ENCODE measurements around the gene CPED1.
"Not testable (repeated sequence)": the region's sequence is repeated elsewhere in the genome, so short reads cannot be mapped to it uniquely, and the experiment has no call there.

Gene CPED1

DNA sequence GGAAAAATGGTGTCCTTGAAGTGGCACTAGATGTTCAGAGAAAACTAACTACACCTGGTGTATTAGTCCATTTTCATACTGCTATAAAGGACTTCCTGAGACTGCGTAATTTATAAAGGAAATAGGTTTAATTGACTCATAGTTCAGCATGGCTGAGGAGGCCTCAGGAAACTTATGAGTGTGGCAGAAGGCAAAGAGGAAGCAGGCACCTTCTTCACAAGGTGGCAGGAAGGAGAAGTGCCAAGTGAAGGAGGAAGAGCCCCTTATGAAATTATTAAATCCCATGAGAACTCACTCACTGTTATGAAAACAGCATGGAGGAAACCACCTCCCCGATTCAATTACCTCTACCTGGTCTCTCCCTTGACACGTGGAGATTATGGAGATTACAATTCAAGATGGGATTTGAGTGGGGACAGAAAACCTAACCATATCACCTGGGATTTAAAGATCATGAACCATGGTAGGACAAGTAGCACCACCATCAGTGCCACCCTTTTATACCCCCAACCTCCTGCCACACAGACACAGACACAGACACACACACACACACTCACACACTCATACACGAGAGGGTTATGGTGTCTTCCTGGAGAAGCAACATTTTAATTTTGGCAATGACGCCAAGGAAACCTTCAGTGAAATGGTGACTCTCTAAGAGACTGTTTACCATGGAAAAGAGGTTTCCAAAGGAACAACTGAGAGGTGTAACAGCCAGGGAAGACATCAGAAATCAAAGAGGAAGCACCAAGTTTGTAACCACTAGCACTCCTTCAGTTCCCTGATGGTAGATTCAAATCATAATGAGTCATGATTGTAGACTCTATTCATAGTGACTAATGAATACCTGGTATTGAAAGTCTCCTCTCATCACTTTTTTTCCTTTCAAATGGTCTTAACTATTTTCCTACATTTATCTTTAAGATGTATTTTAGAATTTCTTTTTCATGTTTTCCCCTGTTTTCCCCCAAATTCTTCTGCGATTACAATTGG lies 298.5 kb downstream of the CPED1 start:
- TF ChIP-seq, protein P1, sequence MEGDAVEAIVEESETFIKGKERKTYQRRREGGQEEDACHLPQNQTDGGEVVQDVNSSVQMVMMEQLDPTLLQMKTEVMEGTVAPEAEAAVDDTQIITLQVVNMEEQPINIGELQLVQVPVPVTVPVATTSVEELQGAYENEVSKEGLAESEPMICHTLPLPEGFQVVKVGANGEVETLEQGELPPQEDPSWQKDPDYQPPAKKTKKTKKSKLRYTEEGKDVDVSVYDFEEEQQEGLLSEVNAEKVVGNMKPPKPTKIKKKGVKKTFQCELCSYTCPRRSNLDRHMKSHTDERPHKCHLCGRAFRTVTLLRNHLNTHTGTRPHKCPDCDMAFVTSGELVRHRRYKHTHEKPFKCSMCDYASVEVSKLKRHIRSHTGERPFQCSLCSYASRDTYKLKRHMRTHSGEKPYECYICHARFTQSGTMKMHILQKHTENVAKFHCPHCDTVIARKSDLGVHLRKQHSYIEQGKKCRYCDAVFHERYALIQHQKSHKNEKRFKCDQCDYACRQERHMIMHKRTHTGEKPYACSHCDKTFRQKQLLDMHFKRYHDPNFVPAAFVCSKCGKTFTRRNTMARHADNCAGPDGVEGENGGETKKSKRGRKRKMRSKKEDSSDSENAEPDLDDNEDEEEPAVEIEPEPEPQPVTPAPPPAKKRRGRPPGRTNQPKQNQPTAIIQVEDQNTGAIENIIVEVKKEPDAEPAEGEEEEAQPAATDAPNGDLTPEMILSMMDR (IDR thresholded peaks at IDR 0.05; ENCODE audit: low read depth, low read length): no peak
- no peak overlapping the region for H3K4me3 ChIP-seq (ENCODE audit: low read depth, low read length)

GRCh38 chr7:121288894-121289293 lies 300.4 kb downstream of the CPED1 start:
- TF ChIP-seq, protein P1 (IDR thresholded peaks at IDR 0.05; ENCODE audit: low read depth, low read length): no peak
- H3K4me3 ChIP-seq (ENCODE audit: low read depth, low read length): no peak overlapping the region

DNA sequence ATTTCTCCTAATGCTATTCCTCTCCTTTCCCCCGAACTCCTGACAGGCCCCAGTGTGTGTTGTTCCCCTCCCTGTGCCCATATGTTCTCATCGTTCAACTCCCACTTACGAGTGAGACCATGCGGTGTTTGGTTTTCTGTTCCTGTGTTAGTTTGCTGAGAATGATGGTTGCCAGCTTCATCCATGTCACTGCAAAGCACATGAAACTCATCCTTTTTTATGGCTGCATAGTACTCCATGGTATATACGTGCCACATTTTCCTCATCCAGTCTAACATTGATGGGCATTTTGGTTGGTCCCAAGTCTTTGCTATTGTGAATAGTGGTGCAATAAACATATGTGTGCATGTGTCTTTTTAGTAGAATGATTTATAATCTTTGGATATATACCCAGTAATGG lies 301.4 kb downstream of the CPED1 start:
- not testable (repeated sequence) for H3K4me3 ChIP-seq (ENCODE audit: low read depth, low read length)

GRCh38 chr7:121294448-121294992 lies 306.0 kb downstream of the CPED1 start:
- H3K4me3 ChIP-seq (ENCODE audit: low read depth, low read length): no peak overlapping the region
- TF ChIP-seq, protein P1 (IDR thresholded peaks at IDR 0.05; ENCODE audit: low read depth, low read length): no peak

DNA sequence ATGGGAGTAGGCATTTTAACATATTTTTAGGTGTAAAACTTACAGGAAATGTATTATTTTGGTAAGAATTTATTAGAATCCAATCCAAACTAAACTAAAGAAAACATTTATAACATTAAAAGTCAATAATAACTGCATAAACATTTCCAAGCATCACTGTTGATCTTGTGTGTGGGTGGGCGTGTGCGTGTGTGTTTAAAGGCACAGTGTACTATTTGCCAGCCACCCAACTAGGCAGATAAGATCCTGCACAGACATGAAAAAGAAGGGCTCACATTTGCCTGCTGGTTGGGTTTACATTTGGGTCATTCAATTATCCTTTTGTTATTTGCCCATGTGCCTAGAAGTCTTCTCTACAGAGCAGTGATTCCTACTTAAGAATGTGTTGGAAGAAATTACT lies 309.3 kb downstream of the CPED1 start:
- TF ChIP-seq, protein P1 (IDR thresholded peaks at IDR 0.05; ENCODE audit: low read depth, low read length): no peak
- no peak overlapping the region for H3K4me3 ChIP-seq (ENCODE audit: low read depth, low read length)

DNA sequence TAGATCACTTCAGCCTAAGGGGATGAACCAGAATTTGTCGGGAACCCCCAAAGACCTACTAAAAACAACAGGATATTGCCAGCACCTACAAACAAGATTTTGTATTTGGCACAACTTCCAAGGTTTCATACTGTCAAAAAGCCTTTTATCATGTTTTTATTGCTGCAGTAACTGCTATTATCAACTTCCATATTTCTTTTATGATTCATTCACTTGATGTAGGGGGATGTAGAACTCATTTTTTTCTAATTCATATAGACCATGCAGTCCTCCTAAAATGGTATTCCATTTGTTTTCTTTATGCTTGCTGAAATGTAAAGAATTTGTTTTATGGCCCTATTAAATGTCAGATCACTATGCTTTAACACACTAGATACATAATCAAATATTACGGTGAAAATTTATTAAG lies 310.3 kb downstream of the CPED1 start:
- H3K4me3 ChIP-seq (ENCODE audit: low read depth, low read length): no peak overlapping the region
- TF ChIP-seq, protein P1 (IDR thresholded peaks at IDR 0.05; ENCODE audit: low read depth, low read length): no peak

- no peak overlapping the region for H3K4me3 ChIP-seq (ENCODE audit: low read depth, low read length)
- TF ChIP-seq, protein P1 (IDR thresholded peaks at IDR 0.05; ENCODE audit: low read depth, low read length): no peak
Measured at GRCh38 chr7:121300685-121301420, 312.3 kb downstream of the CPED1 start.

Measured in WI38 (cell line).